ENCODE results near the gene GNPAT. TPM values are rescaled to one million over a fixed set of nuclear protein-coding genes. Genes with fewer than 3 reads are reported as not detected.
"Not testable (repeated sequence)": the region's sequence is repeated elsewhere in the genome, so short reads cannot be mapped to it uniquely, and the experiment has no call there.

The GNPAT gene
- polyA plus RNA-seq, 1 donor, result 69.3 TPM

- no CpG with 5 or more reads among the region's 28 CpGs for WGBS (ENCODE audit: insufficient coverage, low lambda C conversion rate)
- no peaks in the 10 kb centered on the region for H3K27me3 ChIP-seq (ENCODE audit: control insufficient read depth, insufficient read depth, low read length)
- H3K27ac ChIP-seq (ENCODE audit: low read length), result peak overlapping the region; percentile 85
- H3K9me3 ChIP-seq (ENCODE audit: control insufficient read depth, low read depth, low read length), result no peaks in the 10 kb centered on the region
- DNase-seq, result peak; percentile 83 to 88
- H3K36me3 ChIP-seq (ENCODE audit: control insufficient read depth, insufficient read depth, low read length), result no peaks in the 10 kb centered on the region
- H3K4me3 ChIP-seq (ENCODE audit: low read length), result peak overlapping the region; percentile 54
- H3K4me1 ChIP-seq (ENCODE audit: control insufficient read depth, insufficient read depth, low read length), result peaks cover 9% of the 10 kb centered on the region
Observed at GRCh38 chr1:231211005-231211857, 29.8 kb upstream of the GNPAT start.

- H3K4me3 ChIP-seq (ENCODE audit: low read length); H3K36me3 ChIP-seq (ENCODE audit: control insufficient read depth, insufficient read depth, low read length); H3K9me3 ChIP-seq (ENCODE audit: control insufficient read depth, low read depth, low read length); H3K27me3 ChIP-seq (ENCODE audit: control insufficient read depth, insufficient read depth, low read length): not testable (repeated sequence)
- Histone ChIP-seq H3K27ac (ENCODE audit: low read length) (peak overlapping the region; percentile 23), H3K4me1 (ENCODE audit: control insufficient read depth, insufficient read depth, low read length) (peaks cover 18% of the 10 kb centered on the region)
- WGBS (ENCODE audit: insufficient coverage, low lambda C conversion rate), result no CpG with 5 or more reads among the region's 5 CpGs
- peak in 1 of 2 donors; percentile 59 for DNase-seq
Observed at GRCh38 chr1:231212301-231212700, 28.7 kb upstream of the GNPAT start.

- WGBS (ENCODE audit: insufficient coverage, low lambda C conversion rate), result no CpG with 5 or more reads among the region's 22 CpGs
- H3K36me3 ChIP-seq (ENCODE audit: control insufficient read depth, insufficient read depth, low read length), result no peaks in the 10 kb centered on the region
- DNase-seq, result no peak
Observed at GRCh38 chr1:231213831-231214573, 27.0 kb upstream of the GNPAT start.

GRCh38 chr1:231214918-231215680 lies 25.9 kb upstream of the GNPAT start:
- Histone ChIP-seq H3K4me3 (ENCODE audit: low read length) (no peak overlapping the region), H3K36me3 (ENCODE audit: control insufficient read depth, insufficient read depth, low read length) (no peaks in the 10 kb centered on the region), H3K27ac (ENCODE audit: low read length) (no peak overlapping the region), H3K4me1 (ENCODE audit: control insufficient read depth, insufficient read depth, low read length) (peaks cover 18% of the 10 kb centered on the region), H3K9me3 (ENCODE audit: control insufficient read depth, low read depth, low read length) (no peaks in the 10 kb centered on the region), H3K27me3 (ENCODE audit: control insufficient read depth, insufficient read depth, low read length) (no peaks in the 10 kb centered on the region)
- no peak for DNase-seq
- WGBS (ENCODE audit: insufficient coverage, low lambda C conversion rate), result no CpG with 5 or more reads among the region's 17 CpGs

More at GRCh38 chr1:231213831-231214573, 27.0 kb upstream of the GNPAT start:
- Histone ChIP-seq H3K4me1 (ENCODE audit: control insufficient read depth, insufficient read depth, low read length) (peaks cover 18% of the 10 kb centered on the region), H3K27ac (ENCODE audit: low read length) (no peak overlapping the region), H3K9me3 (ENCODE audit: control insufficient read depth, low read depth, low read length) (no peaks in the 10 kb centered on the region), H3K4me3 (ENCODE audit: low read length) (no peak overlapping the region), H3K27me3 (ENCODE audit: control insufficient read depth, insufficient read depth, low read length) (no peaks in the 10 kb centered on the region)

- H3K27ac ChIP-seq (ENCODE audit: low read length), result no peak overlapping the region
- 100% methylated on average over 1 of the region's 10 CpGs for WGBS (ENCODE audit: insufficient coverage, low lambda C conversion rate)
- peak in 1 of 2 donors; percentile 60 for DNase-seq
- no peaks in the 10 kb centered on the region for H3K9me3 ChIP-seq (ENCODE audit: control insufficient read depth, low read depth, low read length)
- no peaks in the 10 kb centered on the region for H3K36me3 ChIP-seq (ENCODE audit: control insufficient read depth, insufficient read depth, low read length)
- peaks cover 18% of the 10 kb centered on the region for H3K4me1 ChIP-seq (ENCODE audit: control insufficient read depth, insufficient read depth, low read length)
- no peak overlapping the region for H3K4me3 ChIP-seq (ENCODE audit: low read length)
- no peaks in the 10 kb centered on the region for H3K27me3 ChIP-seq (ENCODE audit: control insufficient read depth, insufficient read depth, low read length)
Observed at GRCh38 chr1:231215681-231216385, 25.2 kb upstream of the GNPAT start.

GRCh38 chr1:231216498-231216897 lies 24.5 kb upstream of the GNPAT start:
- Histone ChIP-seq H3K4me1 (ENCODE audit: control insufficient read depth, insufficient read depth, low read length) (peaks cover 16% of the 10 kb centered on the region), H3K9me3 (ENCODE audit: control insufficient read depth, low read depth, low read length) (no peaks in the 10 kb centered on the region), H3K27ac (ENCODE audit: low read length) (no peak overlapping the region), H3K4me3 (ENCODE audit: low read length) (no peak overlapping the region), H3K36me3 (ENCODE audit: control insufficient read depth, insufficient read depth, low read length) (no peaks in the 10 kb centered on the region), H3K27me3 (ENCODE audit: control insufficient read depth, insufficient read depth, low read length) (no peaks in the 10 kb centered on the region)
- no CpG with 5 or more reads among the region's 4 CpGs for WGBS (ENCODE audit: insufficient coverage, low lambda C conversion rate)
- DNase-seq, result peak; percentile 66 to 80

GRCh38 chr1:231217056-231217455 lies 24.0 kb upstream of the GNPAT start:
- DNase-seq, result no peak
- Histone ChIP-seq H3K27me3 (ENCODE audit: control insufficient read depth, insufficient read depth, low read length) (no peaks in the 10 kb centered on the region), H3K9me3 (ENCODE audit: control insufficient read depth, low read depth, low read length) (no peaks in the 10 kb centered on the region), H3K27ac (ENCODE audit: low read length) (no peak overlapping the region), H3K4me3 (ENCODE audit: low read length) (no peak overlapping the region), H3K4me1 (ENCODE audit: control insufficient read depth, insufficient read depth, low read length) (peaks cover 16% of the 10 kb centered on the region), H3K36me3 (ENCODE audit: control insufficient read depth, insufficient read depth, low read length) (no peaks in the 10 kb centered on the region)
- WGBS (ENCODE audit: insufficient coverage, low lambda C conversion rate), result no CpG with 5 or more reads among the region's 11 CpGs

- Histone ChIP-seq H3K4me1 (ENCODE audit: control insufficient read depth, insufficient read depth, low read length) (peaks cover 10% of the 10 kb centered on the region), H3K4me3 (ENCODE audit: low read length) (no peak overlapping the region), H3K27ac (ENCODE audit: low read length) (no peak overlapping the region), H3K27me3 (ENCODE audit: control insufficient read depth, insufficient read depth, low read length) (no peaks in the 10 kb centered on the region), H3K9me3 (ENCODE audit: control insufficient read depth, low read depth, low read length) (no peaks in the 10 kb centered on the region), H3K36me3 (ENCODE audit: control insufficient read depth, insufficient read depth, low read length) (peaks cover 4% of the 10 kb centered on the region)
- WGBS (ENCODE audit: insufficient coverage, low lambda C conversion rate), result no CpG with 5 or more reads among the region's 6 CpGs
- no peak for DNase-seq
Observed at GRCh38 chr1:231218078-231218477, 22.9 kb upstream of the GNPAT start.

- H3K36me3 ChIP-seq (ENCODE audit: control insufficient read depth, insufficient read depth, low read length), result peaks cover 14% of the 10 kb centered on the region
- no peak overlapping the region for H3K4me3 ChIP-seq (ENCODE audit: low read length)
- H3K9me3 ChIP-seq (ENCODE audit: control insufficient read depth, low read depth, low read length), result no peaks in the 10 kb centered on the region
- H3K4me1 ChIP-seq (ENCODE audit: control insufficient read depth, insufficient read depth, low read length), result peaks cover 10% of the 10 kb centered on the region
- no peaks in the 10 kb centered on the region for H3K27me3 ChIP-seq (ENCODE audit: control insufficient read depth, insufficient read depth, low read length)
- no CpG with 5 or more reads among the region's 10 CpGs for WGBS (ENCODE audit: insufficient coverage, low lambda C conversion rate)
- DNase-seq, result no peak
- H3K27ac ChIP-seq (ENCODE audit: low read length), result no peak overlapping the region
Observed at GRCh38 chr1:231219422-231220401, 21.3 kb upstream of the GNPAT start.
